Measurements from ENCODE around the gene CSMD2. TPM values are rescaled to one million over a fixed set of nuclear protein-coding genes. Genes with fewer than 3 reads are reported as not detected.

The CSMD2 gene
- total and polyA plus RNA-seq, 2 of the 4 experiments (the other 2 are of a cell fraction), result under 0.01 to 0.36 TPM

GRCh38 chr1:33948291-33948690 is 216.7 kb downstream of the CSMD2 start:
- no peak overlapping the region for H2BK5ac ChIP-seq (ENCODE audit: low read depth, low read length, poor library complexity, severe bottlenecking)
- H3K9me1 ChIP-seq (ENCODE audit: insufficient read depth, low read length), result no peaks in the 10 kb centered on the region
- H3K18ac ChIP-seq (ENCODE audit: low read depth, low read length), result no peak overlapping the region
- no peaks in the 10 kb centered on the region for H3K27me3 ChIP-seq (ENCODE audit: control insufficient read depth, insufficient read depth, low read length)
- in situ Hi-C loops (cut with MboI; ENCODE audit: low sequenced_read_pairs) (no loop called here), dilution Hi-C loops (cut with HindIII; ENCODE audit: low sequenced_read_pairs, unreplicated experiment) (no loop called here), intact Hi-C loops (cut with micrococcal nuclease) (no loop called here)
- no peak overlapping the region for H3K27ac ChIP-seq (ENCODE audit: insufficient read depth, low read length)
- no peak overlapping the region for H3K14ac ChIP-seq (replicated peaks; ENCODE audit: low read depth, low read length)
- H3K9ac ChIP-seq (ENCODE audit: low read depth, low read length), result no peak overlapping the region
- no peak overlapping the region for H2BK15ac ChIP-seq (ENCODE audit: low read depth, low read length)
- no peak overlapping the region for H2BK20ac ChIP-seq (ENCODE audit: low read depth, low read length)
- H2AFZ ChIP-seq (replicated peaks; ENCODE audit: low read length, poor library complexity), result no peak overlapping the region
- BruUV-seq (replicated peaks), result no TSS peak
- ChIA-PET POLR2A (ENCODE audit: unreplicated experiment) (no interaction called here), CTCF (no interaction called here)
- H4K91ac ChIP-seq (ENCODE audit: insufficient read depth, low read depth, low read length), result no peak overlapping the region
- H2AK5ac ChIP-seq (ENCODE audit: low read depth, low read length), result no peak overlapping the region
- no peak for TF ChIP-seq POLR2A (IDR thresholded peaks at IDR 0.05; ENCODE audit: low read depth, low read length)
- TF ChIP-seq RFX5 (IDR thresholded peaks at IDR 0.05; ENCODE audit: low read depth, low read length), result no peak
- TF ChIP-seq MXI1 (IDR thresholded peaks at IDR 0.05; ENCODE audit: borderline replicate concordance, low read depth, low read length), result no peak
- no peak for TF ChIP-seq BHLHE40 (IDR thresholded peaks at IDR 0.05; ENCODE audit: low read depth, low read length)
- TF ChIP-seq MAFK (IDR thresholded peaks at IDR 0.05; ENCODE audit: low read depth, low read length), result no peak
- TF ChIP-seq ELK1 (IDR thresholded peaks at IDR 0.05; ENCODE audit: borderline replicate concordance, low read depth, low read length), result no peak
- no peak for TF ChIP-seq RCOR1 (IDR thresholded peaks at IDR 0.05; ENCODE audit: insufficient replicate concordance, low read length)
- no peak for TF ChIP-seq MAZ (IDR thresholded peaks at IDR 0.05; ENCODE audit: borderline replicate concordance, low read depth, low read length)
- TF ChIP-seq, protein P1, sequence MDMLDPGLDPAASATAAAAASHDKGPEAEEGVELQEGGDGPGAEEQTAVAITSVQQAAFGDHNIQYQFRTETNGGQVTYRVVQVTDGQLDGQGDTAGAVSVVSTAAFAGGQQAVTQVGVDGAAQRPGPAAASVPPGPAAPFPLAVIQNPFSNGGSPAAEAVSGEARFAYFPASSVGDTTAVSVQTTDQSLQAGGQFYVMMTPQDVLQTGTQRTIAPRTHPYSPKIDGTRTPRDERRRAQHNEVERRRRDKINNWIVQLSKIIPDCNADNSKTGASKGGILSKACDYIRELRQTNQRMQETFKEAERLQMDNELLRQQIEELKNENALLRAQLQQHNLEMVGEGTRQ (IDR thresholded peaks at IDR 0.05; ENCODE audit: low read depth, low read length), result no peak
- no peak overlapping the region for H3K4me2 ChIP-seq (ENCODE audit: low read depth, low read length)
- H3K56ac ChIP-seq (ENCODE audit: extremely low read depth, insufficient read depth, low read length), result no peak overlapping the region
- peaks cover 33% of the 10 kb centered on the region for H3K9me3 ChIP-seq (ENCODE audit: control insufficient read depth, insufficient read depth, low read length)
- H3K4ac ChIP-seq (ENCODE audit: low read depth, low read length), result no peak overlapping the region
- H4K20me1 ChIP-seq (ENCODE audit: insufficient read depth, low read length), result no peaks in the 10 kb centered on the region
- no peak overlapping the region for H4K5ac ChIP-seq (ENCODE audit: low read depth, low read length)
- H3K23ac ChIP-seq (ENCODE audit: low read depth, low read length), result no peak overlapping the region
- H2BK120ac ChIP-seq (ENCODE audit: low read depth, low read length), result no peak overlapping the region
- no peaks in the 10 kb centered on the region for H3K36me3 ChIP-seq (ENCODE audit: control insufficient read depth, insufficient read depth, low read length)
- ATAC-seq (ENCODE audit: low read depth) (no peak), DNase-seq (no peak)
- H3K4me3 ChIP-seq (ENCODE audit: insufficient read depth, low read depth, low read length), result no peak overlapping the region
- no peak overlapping the region for H4K8ac ChIP-seq (ENCODE audit: low read depth in 2 of 2, low read length in 2 of 2)
- WGBS, 2 experiments (ENCODE audit: extremely low coverage in 2 of 2, insufficient read length in 1 of 2), result 71% methylated on average over 1 of the region's 3 CpGs; no CpG with 5 or more reads in 1 of the 2 experiments
- no peak overlapping the region for H2AK9ac ChIP-seq (replicated peaks; ENCODE audit: low read depth, low read length, poor library complexity)
- H3K79me1 ChIP-seq (ENCODE audit: low read depth in 1 of 2, low read length in 2 of 2), result no peaks in the 10 kb centered on the region
- no peaks in the 10 kb centered on the region; the same call in 1 of the 2 replicates for H3K4me1 ChIP-seq (ENCODE audit: control insufficient read depth, insufficient read depth, low read length)
